K562 (cell line): ENCODE data around the gene WWOX.

Source experiments
- CTCF ChIP-seq, 3 experiments: IDR thresholded peaks in 2 of 3; conservative IDR thresholded peaks in 1 of 3; 2 replicates each; pipeline ENCODE4 v1.5.1; 2011 to 2012; ENCODE audit warnings: low read length in 3 of 3, mild to moderate bottlenecking in 3 of 3, control low read depth in 2 of 3, improper control_type of control experiment in 1 of 3, inconsistent platforms in 1 of 3, low read depth in 1 of 3, mixed read lengths in 1 of 3, moderate library complexity in 1 of 3; ENCODE audit not compliant: insufficient read depth in 2 of 3
- DPF2 ChIP-seq: fragments of 450-650 bp; IDR thresholded peaks from 2 replicates; pipeline ENCODE4 v1.6.1; 2016
- EP300 ChIP-seq: IDR thresholded peaks from 2 replicates; pipeline ENCODE4 v1.6.1; 2012; ENCODE audit warnings: low read length, improper control_type of control experiment
- KAT8 ChIP-seq: fragments of 450-650 bp; IDR thresholded peaks from 2 replicates; pipeline ENCODE4 v1.6.1; 2016; ENCODE audit warnings: low read depth, mild to moderate bottlenecking
- POLR2B ChIP-seq: fragments of 450-650 bp; IDR thresholded peaks from 2 replicates; pipeline ENCODE4 v1.6.1; 2018; ENCODE audit warnings: low read depth; ENCODE audit not compliant: partially characterized antibody
- RFX1 ChIP-seq: fragments of 450-650 bp; IDR thresholded peaks from 2 replicates; pipeline ENCODE4 v1.6.1; 2016; ENCODE audit warnings: mild to moderate bottlenecking, moderate library complexity
- SIN3A ChIP-seq, 2 experiments: fragments of 150-350 bp in 1 of 2; IDR thresholded peaks; 2 replicates each; pipeline ENCODE4 v1.6.1; 2011 to 2016; ENCODE audit warnings: borderline replicate concordance in 2 of 2, low read depth in 2 of 2, low read length in 2 of 2, mild to moderate bottlenecking in 2 of 2, moderate library complexity in 2 of 2; ENCODE audit not compliant: control insufficient read depth in 1 of 2
- ZBTB33 ChIP-seq: sonication (generic); formaldehyde crosslinking; IDR thresholded peaks from 2 replicates; pipeline ENCODE4 v1.8.1; 2023; ENCODE audit warnings: mild to moderate bottlenecking, missing genetic modification reagents
- ZBTB34 ChIP-seq: fragments of 250-450 bp; sonication (Bioruptor Pico); IDR thresholded peaks from 2 replicates; pipeline ENCODE4 v1.8.0; 2021; ENCODE audit warnings: mild to moderate bottlenecking, moderate library complexity
- ZNF232 ChIP-seq: sonication (generic); formaldehyde crosslinking; IDR thresholded peaks from 2 replicates; pipeline ENCODE4 v1.8.0; 2022; ENCODE audit warnings: mild to moderate bottlenecking, missing genetic modification reagents
- TF ChIP-seq, protein P1 (sequence below): sonication (generic); formaldehyde crosslinking; IDR thresholded peaks from 2 replicates; pipeline ENCODE4 v1.5.0; 2020; ENCODE audit warnings: missing genetic modification reagents
- TF ChIP-seq, protein P2 (sequence below): sonication (generic); formaldehyde crosslinking; IDR thresholded peaks from 2 replicates; pipeline ENCODE4 v1.8.0; 2022; ENCODE audit warnings: mild to moderate bottlenecking, low read depth, missing genetic modification reagents

DNA sequence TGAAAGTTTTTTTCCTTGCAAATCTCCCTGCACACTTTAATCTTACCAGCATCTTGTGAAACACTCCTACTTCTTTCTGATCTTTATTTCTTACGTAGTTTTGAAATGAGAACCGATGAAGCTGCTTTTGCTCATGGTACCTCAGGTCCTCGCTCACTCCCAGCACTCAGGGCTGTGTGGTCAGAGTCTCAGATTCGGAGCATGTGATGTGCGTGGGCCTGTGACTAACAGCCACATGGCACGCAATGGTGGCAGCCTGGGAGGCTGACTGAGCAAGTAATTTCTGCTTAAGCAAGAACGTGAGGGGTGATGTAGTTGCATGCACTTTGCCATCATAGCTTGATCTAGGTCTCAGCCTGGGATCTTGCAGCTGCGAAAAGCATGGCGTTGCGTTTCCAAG is 876.8 kb downstream of the WWOX start:
- TF ChIP-seq, protein P1, sequence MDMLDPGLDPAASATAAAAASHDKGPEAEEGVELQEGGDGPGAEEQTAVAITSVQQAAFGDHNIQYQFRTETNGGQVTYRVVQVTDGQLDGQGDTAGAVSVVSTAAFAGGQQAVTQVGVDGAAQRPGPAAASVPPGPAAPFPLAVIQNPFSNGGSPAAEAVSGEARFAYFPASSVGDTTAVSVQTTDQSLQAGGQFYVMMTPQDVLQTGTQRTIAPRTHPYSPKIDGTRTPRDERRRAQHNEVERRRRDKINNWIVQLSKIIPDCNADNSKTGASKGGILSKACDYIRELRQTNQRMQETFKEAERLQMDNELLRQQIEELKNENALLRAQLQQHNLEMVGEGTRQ (CRISPR knock-in tag) = no peak
- TF ChIP-seq KAT8 = no peak
- no peak for TF ChIP-seq CTCF (IDR thresholded peaks at IDR 0.05 in 2 of 3, conservative IDR thresholded peaks at IDR 0.05 in 1 of 3; ENCODE audit: insufficient read depth in 2 of 3, low read depth in 1 of 3, low read length in 3 of 3)
- TF ChIP-seq ZBTB34 (CRISPR knock-in tag) = no peak
- no peak for TF ChIP-seq RFX1
- TF ChIP-seq POLR2B = no peak
- no peak for TF ChIP-seq SIN3A (IDR thresholded peaks at IDR 0.05; ENCODE audit: borderline replicate concordance in 2 of 2, control insufficient read depth in 1 of 2, low read depth in 2 of 2, low read length in 2 of 2)
- TF ChIP-seq, protein P2, sequence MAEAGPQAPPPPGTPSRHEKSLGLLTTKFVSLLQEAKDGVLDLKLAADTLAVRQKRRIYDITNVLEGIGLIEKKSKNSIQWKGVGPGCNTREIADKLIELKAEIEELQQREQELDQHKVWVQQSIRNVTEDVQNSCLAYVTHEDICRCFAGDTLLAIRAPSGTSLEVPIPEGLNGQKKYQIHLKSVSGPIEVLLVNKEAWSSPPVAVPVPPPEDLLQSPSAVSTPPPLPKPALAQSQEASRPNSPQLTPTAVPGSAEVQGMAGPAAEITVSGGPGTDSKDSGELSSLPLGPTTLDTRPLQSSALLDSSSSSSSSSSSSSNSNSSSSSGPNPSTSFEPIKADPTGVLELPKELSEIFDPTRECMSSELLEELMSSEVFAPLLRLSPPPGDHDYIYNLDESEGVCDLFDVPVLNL (CRISPR knock-in tag) = no peak
- TF ChIP-seq ZBTB33 = no peak
- no peak for TF ChIP-seq ZNF232 (CRISPR knock-in tag)
- no peak for TF ChIP-seq EP300
- TF ChIP-seq DPF2 = no peak
